ENCODE measurements around the gene CEP70. TPM values are rescaled to one million over a fixed set of nuclear protein-coding genes. Genes with fewer than 3 reads are reported as not detected.

The CEP70 gene
- total and polyA plus RNA-seq, 2 donors (not counting 1 experiment from before 2014, with no cell fraction given), result 1.00 to 9.6 TPM

GRCh38 chr3:138459619-138460535, 134.2 kb downstream of the CEP70 start:
- Histone ChIP-seq H2AFZ (ENCODE audit: insufficient read depth, low read depth, low read length, poor library complexity, severe bottlenecking) (no peak overlapping the region), H3K4me1 (ENCODE audit: control insufficient read depth in 2 of 2, insufficient read depth in 2 of 2, low read length in 2 of 2) (no peaks in the 10 kb centered on the region), H3K9me3 (ENCODE audit: control extremely low read depth in 1 of 3, control insufficient read depth in 2 of 3, insufficient read depth in 1 of 3, low read length in 2 of 3) (no peaks in the 10 kb centered on the region), H3K36me3 (replicated peaks in 1 of 2; ENCODE audit: control extremely low read depth in 1 of 2, control insufficient read depth in 1 of 2, extremely low read depth in 1 of 2, insufficient read depth in 2 of 2, low read length in 1 of 2) (no peaks in the 10 kb centered on the region), H3K79me2 (ENCODE audit: control insufficient read depth, insufficient read depth, low read length) (no peaks in the 10 kb centered on the region), H3K27ac (ENCODE audit: low read length in 2 of 2) (no peak overlapping the region), H4K20me1 (ENCODE audit: control insufficient read depth, insufficient read depth, low read length, poor library complexity, severe bottlenecking) (no peaks in the 10 kb centered on the region), H3K4me3 (ENCODE audit: control extremely low read depth in 1 of 5, extremely low read depth in 1 of 5, insufficient read depth in 1 of 5, low read depth in 2 of 5, low read length in 4 of 5) (no peak overlapping the region), H3K4me2 (replicated peaks; ENCODE audit: low read depth, low read length, poor library complexity, severe bottlenecking) (no peak overlapping the region), H3K9ac (ENCODE audit: low read length) (no peak overlapping the region), H3K27me3 (replicated peaks in 1 of 4; ENCODE audit: control extremely low read depth in 1 of 4, control insufficient read depth in 3 of 4, insufficient read depth in 4 of 4, low read length in 3 of 4) (no peaks in the 10 kb centered on the region)
- CTCF ChIA-PET, result no interaction called here
- intact Hi-C loops (cut with micrococcal nuclease), result no loop called here
- Mint-ChIP-seq H3K27me3 (peaks cover 4% of the 10 kb centered on the region), H3K4me1 (no peaks in the 10 kb centered on the region), H3K4me3 (no peak overlapping the region), H3K9me3 (ENCODE audit: insufficient read depth) (no peaks in the 10 kb centered on the region), H3K27ac (no peak overlapping the region)
- no peak for ATAC-seq (ENCODE audit: low read depth)
- WGBS (ENCODE audit: insufficient coverage), result 90% methylated on average over 15 of the region's 15 CpGs
- POLR2A ChIA-PET, result no interaction called here
- TF ChIP-seq EZH2 (IDR thresholded peaks at IDR 0.05; ENCODE audit: borderline replicate concordance, insufficient read depth, low read depth, low read length, poor library complexity, severe bottlenecking) (no peak), CTCF (IDR thresholded peaks at IDR 0.05) (no peak)
- no peak for DNase-seq

- ATAC-seq (ENCODE audit: low read depth), result no peak
- CTCF ChIA-PET, result no interaction called here
- TF ChIP-seq CTCF (IDR thresholded peaks at IDR 0.05) (no peak), EZH2 (IDR thresholded peaks at IDR 0.05; ENCODE audit: borderline replicate concordance, insufficient read depth, low read depth, low read length, poor library complexity, severe bottlenecking) (no peak)
Measured at GRCh38 chr3:138458774-138459499, 135.1 kb downstream of the CEP70 start.

More at GRCh38 chr3:138458774-138459499, 135.1 kb downstream of the CEP70 start:
- H3K4me1 Mint-ChIP-seq, result no peaks in the 10 kb centered on the region
- Histone ChIP-seq H4K20me1 (ENCODE audit: control insufficient read depth, insufficient read depth, low read length, poor library complexity, severe bottlenecking) (no peaks in the 10 kb centered on the region), H2AFZ (ENCODE audit: insufficient read depth, low read depth, low read length, poor library complexity, severe bottlenecking) (no peak overlapping the region), H3K36me3 (replicated peaks in 1 of 2; ENCODE audit: control extremely low read depth in 1 of 2, control insufficient read depth in 1 of 2, extremely low read depth in 1 of 2, insufficient read depth in 2 of 2, low read length in 1 of 2) (no peaks in the 10 kb centered on the region), H3K27ac (ENCODE audit: low read length in 2 of 2) (no peak overlapping the region), H3K9me3 (ENCODE audit: control extremely low read depth in 1 of 3, control insufficient read depth in 2 of 3, insufficient read depth in 1 of 3, low read length in 2 of 3) (no peaks in the 10 kb centered on the region), H3K4me1 (ENCODE audit: control insufficient read depth in 2 of 2, insufficient read depth in 2 of 2, low read length in 2 of 2) (no peaks in the 10 kb centered on the region), H3K4me2 (replicated peaks; ENCODE audit: low read depth, low read length, poor library complexity, severe bottlenecking) (no peak overlapping the region), H3K9ac (ENCODE audit: low read length) (no peak overlapping the region), H3K4me3 (ENCODE audit: control extremely low read depth in 1 of 5, extremely low read depth in 1 of 5, insufficient read depth in 1 of 5, low read depth in 2 of 5, low read length in 4 of 5) (no peak overlapping the region), H3K27me3 (replicated peaks in 1 of 4; ENCODE audit: control extremely low read depth in 1 of 4, control insufficient read depth in 3 of 4, insufficient read depth in 4 of 4, low read length in 3 of 4) (no peaks in the 10 kb centered on the region), H3K79me2 (ENCODE audit: control insufficient read depth, insufficient read depth, low read length) (no peaks in the 10 kb centered on the region)
- DNase-seq, result no peak
- POLR2A ChIA-PET, result no interaction called here
- 96% methylated on average over 6 of the region's 9 CpGs for WGBS (ENCODE audit: insufficient coverage)
- no peak overlapping the region for H3K4me3 Mint-ChIP-seq
- H3K27me3 Mint-ChIP-seq, result peaks cover 7% of the 10 kb centered on the region
- no peak overlapping the region for H3K27ac Mint-ChIP-seq
- intact Hi-C loops (cut with micrococcal nuclease), result no loop called here
- no peaks in the 10 kb centered on the region for H3K9me3 Mint-ChIP-seq (ENCODE audit: insufficient read depth)

Data from B cell (primary cell).